Activated CD4-positive, CD25-positive, alpha-beta regulatory T cell treated with anti-CD3 and anti-CD28 coated beads, Interleukin-2, amount 50 U/mL, for 24 hours (primary cell): ENCODE measurements around the gene IFT80.
"Not testable (repeated sequence)": the region's sequence is repeated elsewhere in the genome, so short reads cannot be mapped to it uniquely, and the experiment has no call there.

Experiments
- ATAC-seq, 2 donors: fragments of 150-1000 bp; cut with Tn5 transposase; one replicate each; pipeline ENCODE4 v1.10.0; 2021; ENCODE audit warnings: mild to moderate bottlenecking in 1 of 2, moderate library complexity in 1 of 2

Gene IFT80

GRCh38 chr3:160257606-160258005, 141.4 kb downstream of the IFT80 start:
- ATAC-seq = no peak

- no peak for ATAC-seq
Observed at GRCh38 chr3:160253298-160253697, 145.7 kb downstream of the IFT80 start.

- ATAC-seq = no peak
Observed at GRCh38 chr3:160247766-160248165, 151.3 kb downstream of the IFT80 start.

GRCh38 chr3:160245261-160245800, 153.7 kb downstream of the IFT80 start:
- ATAC-seq = no peak

GRCh38 chr3:160240719-160241118, 158.3 kb downstream of the IFT80 start:
- not testable (repeated sequence) for ATAC-seq

GRCh38 chr3:160232014-160232413, 167.0 kb downstream of the IFT80 start:
- ATAC-seq = no peak

GRCh38 chr3:160227419-160227818, 171.6 kb downstream of the IFT80 start:
- no peak for ATAC-seq

GRCh38 chr3:160226026-160226907, 172.8 kb downstream of the IFT80 start:
- peak in 1 of 2 donors; percentile 8 for ATAC-seq

- peak; percentile 77 to 82 for ATAC-seq
Observed at GRCh38 chr3:160225176-160226025, 173.6 kb downstream of the IFT80 start, which contains the start of gene C3orf80. Gene C3orf80 (plus strand): TSS chr3:160225422. CDS start chr3:160225636, 214 bp downstream.

GRCh38 chr3:160224811-160225175, 174.2 kb downstream of the IFT80 start:
- no peak for ATAC-seq

GRCh38 chr3:160224256-160224655, 174.8 kb downstream of the IFT80 start:
- ATAC-seq = no peak

GRCh38 chr3:160221019-160221418, 178.0 kb downstream of the IFT80 start:
- ATAC-seq = no peak

GRCh38 chr3:160220038-160220437, 179.0 kb downstream of the IFT80 start:
- ATAC-seq = no peak

- ATAC-seq = no peak
Observed at GRCh38 chr3:160218136-160218535, 180.9 kb downstream of the IFT80 start.

GRCh38 chr3:160217675-160218074, 181.3 kb downstream of the IFT80 start:
- no peak for ATAC-seq

- no peak for ATAC-seq
Observed at GRCh38 chr3:160213191-160213590, 185.8 kb downstream of the IFT80 start.

- no peak for ATAC-seq
Observed at GRCh38 chr3:160210799-160211221, 188.2 kb downstream of the IFT80 start.

GRCh38 chr3:160210341-160210740, 188.7 kb downstream of the IFT80 start:
- ATAC-seq = no peak
